ENCODE results near the gene NKAPL. TPM values are rescaled to one million over a fixed set of nuclear protein-coding genes. Genes with fewer than 3 reads are reported as not detected.

Gene NKAPL
- total and polyA plus RNA-seq, 2 of the 8 experiments (the other 6 are each of a cell fraction or from before 2014, with no cell fraction given) = 0.08 TPM; not detected in 1

DNA sequence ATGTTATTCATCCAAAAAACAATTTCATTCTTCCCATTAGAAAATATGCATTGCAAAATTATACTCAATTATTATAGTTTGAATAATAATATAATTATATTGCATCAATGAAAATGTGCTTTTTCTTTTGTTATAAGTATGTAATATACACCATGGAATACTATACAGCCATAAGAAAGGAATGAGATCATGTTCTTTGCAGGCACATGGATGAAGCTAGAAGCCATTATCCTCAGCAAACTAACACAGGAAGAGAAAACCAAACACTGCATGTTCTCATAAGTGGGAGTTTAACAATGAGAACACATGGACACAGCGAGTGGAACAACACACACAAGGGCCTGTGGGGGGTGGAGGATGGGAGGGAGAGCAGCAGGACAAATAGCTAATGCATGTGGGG lies 2.1 kb upstream of the NKAPL start:
- H2BK12ac ChIP-seq (ENCODE audit: low read depth, low read length) = no peak overlapping the region
- H3K56ac ChIP-seq (replicated peaks; ENCODE audit: insufficient read length, low read depth, low read length) = no peak overlapping the region
- no peaks in the 10 kb centered on the region for H3K9me3 ChIP-seq (ENCODE audit: insufficient read depth in 2 of 2, low read depth in 1 of 2, low read length in 1 of 2)
- no peak overlapping the region for H4K91ac ChIP-seq (replicated peaks; ENCODE audit: insufficient read length, low read length)
- H2BK120ac ChIP-seq (replicated peaks; ENCODE audit: low read depth, low read length) = no peak overlapping the region
- H3K9ac ChIP-seq (replicated peaks in 1 of 4; ENCODE audit: extremely low read depth in 1 of 4, low read depth in 3 of 4, low read length in 3 of 4) = no peak overlapping the region
- no peak overlapping the region for H3K18ac ChIP-seq (ENCODE audit: extremely low read depth, low read length)
- H3K23ac ChIP-seq (ENCODE audit: insufficient read length) = no peak overlapping the region
- no peaks in the 10 kb centered on the region for H3K79me2 ChIP-seq (ENCODE audit: control insufficient read depth in 1 of 2, insufficient read depth in 2 of 2, low read length in 2 of 2)
- no peak overlapping the region for H3K4me3 ChIP-seq (ENCODE audit: extremely low read depth in 1 of 4, insufficient read depth in 2 of 4, low read depth in 3 of 4, low read length in 4 of 4)
- H3K79me1 ChIP-seq (ENCODE audit: low read depth, low read length) = no peaks in the 10 kb centered on the region
- H3K36me3 ChIP-seq (ENCODE audit: control insufficient read depth in 2 of 4, insufficient read depth in 4 of 4, low read length in 3 of 4) = no peaks in the 10 kb centered on the region
- no peaks in the 10 kb centered on the region for H4K20me1 ChIP-seq (replicated peaks in 1 of 2; ENCODE audit: control insufficient read depth in 1 of 2, insufficient read depth in 2 of 2, low read length in 2 of 2)
- H3K4ac ChIP-seq (replicated peaks; ENCODE audit: insufficient read length, low read depth, low read length) = no peak overlapping the region
- POLR2A ChIA-PET (ENCODE audit: partially characterized antibody) = interaction anchor here (1.6 kb wide), 1 partner anchor 11 kb away, joined by 4 read pairs; no protein-coding TSS in a partner anchor
- H2BK20ac ChIP-seq (ENCODE audit: low read length) = no peak overlapping the region
- H3K4me1 ChIP-seq (replicated peaks in 1 of 4; ENCODE audit: control insufficient read depth in 3 of 4, insufficient read depth in 4 of 4, low read length in 3 of 4) = peaks cover 0 to 2% (median 1%) of the 10 kb centered on the region in 4 experiments; a peak in 1 of 7 replicates
- no peak overlapping the region for H2AFZ ChIP-seq (ENCODE audit: low read length)
- H4K5ac ChIP-seq (ENCODE audit: insufficient read length, low read depth, low read length) = no peak overlapping the region
- no peak overlapping the region for H2BK15ac ChIP-seq (ENCODE audit: low read length)
- DNase-seq (ENCODE audit: low read depth in 1 of 2, low spot score in 2 of 2) (no peak), FAIRE-seq (no peak)
- H2BK5ac ChIP-seq (ENCODE audit: low read depth, low read length) = no peak overlapping the region
- no peak overlapping the region for H3K27ac ChIP-seq (ENCODE audit: low read depth, low read length)
- H3K27me3 ChIP-seq (replicated peaks in 1 of 4; ENCODE audit: control insufficient read depth in 3 of 4, extremely low read depth in 1 of 4, insufficient read depth in 3 of 4, low read length in 3 of 4) = 0 out of 7 replicates have a peak, but pooled peaks cover 0 to 3% (median 0%) of the 10 kb centered on the region in 4 experiments
- 0% methylated on average over 1 of the region's 1 CpG; no CpG with 5 or more reads in 1 of the 2 experiments for WGBS, 2 experiments (ENCODE audit: extremely low coverage in 1 of 2, insufficient coverage in 1 of 2, insufficient read length in 1 of 2, insufficient replicate concordance in 2 of 2, low coverage in 1 of 2, low lambda C conversion rate in 2 of 2, missing lambda C conversion rate in 1 of 2)
- H3K4me2 ChIP-seq (ENCODE audit: insufficient read depth in 1 of 2, low read depth in 2 of 2, low read length in 2 of 2) = no peak overlapping the region
- H3K23me2 ChIP-seq (ENCODE audit: low read depth, low read length) = no peaks in the 10 kb centered on the region
- H4K8ac ChIP-seq (ENCODE audit: extremely low read depth, insufficient read depth, low read length) = no peak overlapping the region
- H3K14ac ChIP-seq (ENCODE audit: insufficient read length) = no peak overlapping the region
- no peak overlapping the region for H2AK5ac ChIP-seq (ENCODE audit: low read depth, low read length)
- CTCF ChIA-PET (ENCODE audit: partially characterized antibody) = no interaction called here
- no peak for TF ChIP-seq SP2 (IDR thresholded peaks at IDR 0.05; ENCODE audit: low read length)
- no peak for TF ChIP-seq GTF2F1 (IDR thresholded peaks at IDR 0.05; ENCODE audit: borderline replicate concordance, low read depth, low read length)
- TF ChIP-seq CBX5 (IDR thresholded peaks at IDR 0.05; ENCODE audit: low read depth, low read length) = no peak
- no peak for TF ChIP-seq EZH2 (IDR thresholded peaks at IDR 0.05; ENCODE audit: low read depth, low read length, severe bottlenecking)
- no peak for TF ChIP-seq HDAC2 (IDR thresholded peaks at IDR 0.05; ENCODE audit: borderline replicate concordance in 1 of 2, low read depth in 2 of 2, low read length in 2 of 2)
- TF ChIP-seq MAFK (IDR thresholded peaks at IDR 0.05; ENCODE audit: low read depth, low read length) = no peak
- TF ChIP-seq SRF (IDR thresholded peaks at IDR 0.05; ENCODE audit: low read depth, low read length) = no peak
- TF ChIP-seq BRCA1 (IDR thresholded peaks at IDR 0.05; ENCODE audit: low read depth, low read length) = no peak
- TF ChIP-seq RAD21 (IDR thresholded peaks at IDR 0.05 in 1 of 2, conservative IDR thresholded peaks at IDR 0.05 in 1 of 2; ENCODE audit: low read depth in 2 of 2, low read length in 2 of 2) = no peak
- TF ChIP-seq SP1 (IDR thresholded peaks at IDR 0.05; ENCODE audit: low read depth, low read length) = no peak

All from H1 (cell line).